ENCODE measurements around the gene OPCML.

OPCML gene

GRCh38 chr11:133082841-133083488 is 449.3 kb downstream of the OPCML start:
- TF ChIP-seq ZFX (IDR thresholded peaks at IDR 0.05; ENCODE audit: borderline replicate concordance): no peak
- TF ChIP-seq CTCF (IDR thresholded peaks at IDR 0.05): peak; percentile 99
- no peak overlapping the region for H3K27ac ChIP-seq

- TF ChIP-seq CTCF (IDR thresholded peaks at IDR 0.05): no peak
- no peak for TF ChIP-seq ZFX (IDR thresholded peaks at IDR 0.05; ENCODE audit: borderline replicate concordance)
- H3K27ac ChIP-seq: no peak overlapping the region
Observed at GRCh38 chr11:133082453-133082781, 449.9 kb downstream of the OPCML start.

- no peak overlapping the region for H3K27ac ChIP-seq
- TF ChIP-seq ZFX (IDR thresholded peaks at IDR 0.05; ENCODE audit: borderline replicate concordance): no peak
Observed at GRCh38 chr11:133081730-133082452, 450.4 kb downstream of the OPCML start.

- H3K27ac ChIP-seq: no peak overlapping the region
- TF ChIP-seq ZFX (IDR thresholded peaks at IDR 0.05; ENCODE audit: borderline replicate concordance): no peak
- TF ChIP-seq CTCF (IDR thresholded peaks at IDR 0.05): no peak
Observed at GRCh38 chr11:133081020-133081419, 451.3 kb downstream of the OPCML start.

GRCh38 chr11:133078591-133079404 is 453.5 kb downstream of the OPCML start:
- no peak overlapping the region for H3K27ac ChIP-seq
- TF ChIP-seq CTCF (IDR thresholded peaks at IDR 0.05): peak; percentile 86
- no peak for TF ChIP-seq ZFX (IDR thresholded peaks at IDR 0.05; ENCODE audit: borderline replicate concordance)

- no peak overlapping the region for H3K27ac ChIP-seq
- no peak for TF ChIP-seq CTCF (IDR thresholded peaks at IDR 0.05)
- TF ChIP-seq ZFX (IDR thresholded peaks at IDR 0.05; ENCODE audit: borderline replicate concordance): no peak
Observed at GRCh38 chr11:133078012-133078411, 454.3 kb downstream of the OPCML start.

- TF ChIP-seq ZFX (IDR thresholded peaks at IDR 0.05; ENCODE audit: borderline replicate concordance): no peak
- no peak for TF ChIP-seq CTCF (IDR thresholded peaks at IDR 0.05)
Observed at GRCh38 chr11:133075351-133075750, 456.9 kb downstream of the OPCML start.

More at GRCh38 chr11:133075351-133075750, 456.9 kb downstream of the OPCML start:
- H3K27ac ChIP-seq: no peak overlapping the region
